CD1c-positive myeloid dendritic cell (primary cell): Measurements from ENCODE around the gene TMEM92.
A peak's percentile ranks its signal among the peaks of the same experiment; 100 is the strongest.
"Not testable (repeated sequence)": the region's sequence is repeated elsewhere in the genome, so short reads cannot be mapped to it uniquely, and the experiment has no call there.

Experiments
- DNase-seq: peaks from one replicate; pipeline ENCODE4 v3.0.0-alpha.2; 2016; ENCODE audit errors: extremely low spot score

Gene TMEM92

DNA sequence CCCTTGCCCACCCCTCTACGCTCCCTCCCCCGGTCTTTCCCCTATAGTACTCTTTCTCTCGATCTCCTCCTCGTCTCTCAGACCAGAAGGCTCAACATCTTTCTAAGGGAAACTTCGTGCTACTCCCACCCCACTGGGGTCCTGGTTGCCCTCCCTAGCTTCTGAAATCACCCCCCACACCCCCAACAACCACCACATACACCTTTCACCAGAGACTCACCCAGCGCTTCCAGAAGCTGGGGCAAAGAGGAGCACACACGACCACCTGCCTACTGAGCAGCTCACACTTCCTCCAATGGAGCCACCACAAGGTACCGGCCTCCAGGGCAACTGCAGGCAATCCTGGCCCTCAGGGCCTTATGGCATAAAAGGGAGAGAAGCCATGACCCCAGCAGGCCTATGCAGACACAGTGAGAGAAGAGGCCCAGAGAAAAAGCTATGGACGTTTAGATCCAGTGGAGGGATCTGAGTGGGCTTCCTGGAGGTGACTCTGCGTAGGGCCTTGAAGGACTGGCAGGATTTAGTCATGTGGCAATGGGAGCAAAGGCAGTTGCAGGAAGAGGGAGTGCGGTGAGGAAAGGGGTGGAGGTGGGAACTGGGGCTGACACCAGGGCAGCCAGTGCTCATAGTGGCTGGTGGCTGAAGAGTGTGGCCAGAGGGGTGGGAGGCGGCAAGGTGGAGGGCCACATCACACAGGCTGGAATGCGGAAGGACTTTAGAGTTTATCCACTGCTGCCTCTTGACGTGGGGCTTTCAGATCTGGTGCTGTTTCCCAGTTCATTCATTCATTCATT is 12.1 kb upstream of the TMEM92 start:
- DNase-seq, result no peak

DNA sequence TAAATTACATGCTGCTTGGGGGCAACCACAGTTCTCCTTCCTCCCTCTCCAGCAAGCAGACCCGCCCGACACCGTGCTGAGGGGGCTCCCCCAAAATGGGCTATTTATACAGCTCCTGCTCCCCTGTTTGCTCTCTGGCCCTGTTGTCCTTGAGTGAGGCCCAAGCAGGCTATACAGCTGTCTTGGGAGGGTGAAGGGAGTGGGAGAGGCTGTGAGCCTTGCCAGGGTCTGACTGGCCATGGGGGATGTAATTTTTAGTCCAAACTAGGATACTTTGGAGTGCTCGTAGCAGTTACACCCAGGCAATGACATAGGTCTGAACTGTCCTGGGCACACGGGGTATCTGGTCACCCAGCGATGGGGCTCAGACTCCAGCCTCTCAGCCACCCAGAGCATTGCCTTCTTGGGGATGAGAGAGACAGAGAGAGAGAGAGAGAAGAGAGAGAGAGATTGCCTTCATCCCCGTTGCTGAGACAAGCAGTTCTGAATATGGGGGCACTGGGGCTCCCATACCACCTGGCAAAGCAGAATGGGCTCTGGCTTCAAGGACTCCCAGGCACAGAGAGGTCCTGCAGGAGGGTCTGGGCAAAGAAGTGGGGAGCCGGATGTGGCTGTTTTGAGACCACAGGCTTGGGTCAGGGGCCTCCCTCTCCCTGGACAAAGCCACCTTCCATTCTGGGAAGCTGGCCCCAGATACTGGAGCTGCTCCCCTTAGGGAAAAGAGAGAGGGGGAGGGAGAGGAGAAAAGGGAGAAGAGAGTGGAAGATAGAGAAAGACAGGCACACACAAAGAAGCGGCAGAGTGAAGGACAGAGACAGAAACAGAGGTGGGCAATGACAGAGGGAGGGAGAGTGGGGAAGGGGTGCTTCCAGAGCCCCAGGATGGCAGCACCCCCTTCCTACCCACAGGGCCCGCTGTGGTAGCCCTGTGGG is 10.7 kb upstream of the TMEM92 start:
- DNase-seq, result no peak

DNA sequence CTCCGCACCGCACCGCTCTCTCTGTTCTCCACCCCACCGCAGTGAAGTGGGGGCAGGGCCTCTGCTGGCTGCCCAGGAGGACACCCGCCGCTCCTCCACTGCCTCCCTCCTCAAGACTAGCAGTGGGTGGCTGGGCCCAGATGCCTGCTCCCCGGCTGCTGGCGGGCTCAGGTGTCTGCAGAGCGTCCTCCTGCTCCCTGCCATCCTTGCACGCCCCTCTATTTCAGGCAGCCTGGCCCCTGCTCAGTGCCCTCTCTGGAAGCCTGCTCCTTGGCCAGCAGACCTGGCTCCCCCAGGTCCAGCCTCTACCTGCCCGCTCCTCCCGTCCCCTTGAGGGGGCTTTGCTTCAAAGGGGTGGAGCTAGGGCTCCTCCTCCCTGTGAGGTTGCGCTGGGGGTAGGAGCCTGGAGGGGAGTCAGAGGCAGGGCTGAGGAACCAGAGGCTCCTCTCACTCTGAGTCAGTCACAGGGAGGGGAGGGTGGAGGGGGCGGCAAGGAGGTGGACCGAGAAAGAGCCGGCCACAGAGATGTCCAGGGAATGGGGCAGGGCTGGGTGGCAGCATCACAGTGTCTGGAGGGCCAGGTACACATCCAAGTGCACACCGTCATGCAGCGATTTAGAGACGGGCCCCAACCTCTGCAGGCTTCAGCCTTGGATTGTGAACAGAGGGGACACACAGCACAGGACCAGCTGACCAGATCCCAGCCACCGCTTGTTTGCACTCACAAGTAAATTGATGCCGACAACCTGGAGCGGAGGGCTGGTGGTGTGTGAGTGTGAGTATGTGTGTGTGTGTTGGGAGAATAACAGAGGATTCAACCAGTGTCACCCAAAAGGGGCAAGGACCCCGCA is 9.8 kb upstream of the TMEM92 start:
- DNase-seq, result no peak

DNA sequence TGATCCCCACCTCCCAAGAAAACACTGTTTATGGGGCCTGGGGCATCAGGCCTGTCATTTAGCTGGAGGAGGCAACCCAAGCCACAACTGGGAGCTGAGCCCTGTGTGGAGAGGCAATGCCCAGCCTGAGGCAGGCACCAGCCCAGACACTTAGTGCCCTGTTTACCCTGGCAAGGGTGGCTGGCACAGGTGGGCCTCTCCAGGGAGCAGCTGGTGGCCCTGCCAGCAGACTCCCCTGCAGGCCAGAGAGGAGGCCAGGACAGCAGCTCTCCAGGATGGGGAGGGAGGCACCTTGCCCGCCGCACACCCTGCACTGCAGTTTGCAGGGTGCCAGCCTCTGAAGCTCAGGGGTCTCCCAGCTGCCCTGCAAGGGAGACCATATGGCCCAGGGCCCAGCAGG is 9.1 kb upstream of the TMEM92 start:
- DNase-seq, result no peak

DNA sequence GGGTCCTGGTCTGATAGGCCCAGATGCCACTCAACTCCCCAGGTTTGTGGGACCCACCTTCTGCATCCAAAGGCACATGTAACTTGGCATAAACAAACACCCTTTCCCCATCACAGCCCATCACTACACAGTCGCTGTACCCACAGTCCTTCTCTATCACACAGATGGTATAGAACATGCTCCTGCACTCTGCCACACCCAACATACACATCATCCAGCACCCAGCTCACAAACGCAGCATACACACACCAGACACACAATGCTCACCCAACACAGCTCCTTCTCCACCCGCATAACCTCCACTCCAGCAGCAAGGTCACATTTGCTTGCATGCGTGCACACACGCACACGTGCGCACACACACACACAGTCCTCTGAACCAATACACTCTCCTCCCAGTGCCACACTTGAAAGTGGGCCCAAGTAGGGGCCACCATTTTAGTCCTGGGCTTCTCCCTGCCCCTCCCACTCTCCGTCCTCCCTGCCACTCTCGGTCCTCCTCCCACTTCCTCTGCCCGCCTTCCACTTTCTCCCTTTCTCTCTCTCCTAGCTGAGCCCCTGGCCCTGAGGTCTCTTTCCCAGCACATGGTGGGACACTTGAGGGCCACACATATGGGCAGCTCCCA is 8.5 kb upstream of the TMEM92 start:
- DNase-seq, result no peak

DNA sequence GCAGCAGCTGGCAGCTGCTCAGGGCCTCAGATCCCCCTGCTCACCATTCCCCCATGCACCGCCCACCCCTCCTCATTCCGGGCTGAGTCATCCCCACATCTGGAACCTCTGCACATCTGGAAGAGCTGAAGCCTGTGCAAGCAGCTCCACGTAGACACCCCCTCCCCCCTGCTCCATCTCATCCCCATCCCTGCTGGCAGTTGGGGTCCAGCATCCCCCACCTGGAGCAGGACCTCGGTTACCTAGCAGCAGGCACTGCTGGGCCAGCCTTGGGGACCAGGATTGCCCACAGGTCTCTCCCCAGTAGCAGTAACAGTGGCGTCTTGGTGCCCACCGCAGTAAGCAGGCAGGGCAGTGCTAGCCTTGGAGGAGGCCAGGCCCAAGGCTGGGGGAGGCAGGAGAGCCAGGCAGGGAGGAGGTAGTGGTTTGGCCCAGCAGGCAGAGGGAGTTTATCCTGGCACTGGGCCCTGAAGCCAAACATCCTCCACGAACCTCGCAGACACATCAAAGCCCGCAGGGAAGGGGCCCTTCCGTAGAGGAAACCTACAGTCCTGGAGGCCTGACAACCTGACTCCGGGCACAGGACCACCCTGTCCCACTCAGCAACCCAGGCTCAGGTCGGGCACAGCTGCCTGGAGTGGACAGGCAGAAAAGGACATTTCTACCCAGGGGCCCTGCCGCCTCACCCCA is 7.7 kb upstream of the TMEM92 start:
- no peak for DNase-seq

DNA sequence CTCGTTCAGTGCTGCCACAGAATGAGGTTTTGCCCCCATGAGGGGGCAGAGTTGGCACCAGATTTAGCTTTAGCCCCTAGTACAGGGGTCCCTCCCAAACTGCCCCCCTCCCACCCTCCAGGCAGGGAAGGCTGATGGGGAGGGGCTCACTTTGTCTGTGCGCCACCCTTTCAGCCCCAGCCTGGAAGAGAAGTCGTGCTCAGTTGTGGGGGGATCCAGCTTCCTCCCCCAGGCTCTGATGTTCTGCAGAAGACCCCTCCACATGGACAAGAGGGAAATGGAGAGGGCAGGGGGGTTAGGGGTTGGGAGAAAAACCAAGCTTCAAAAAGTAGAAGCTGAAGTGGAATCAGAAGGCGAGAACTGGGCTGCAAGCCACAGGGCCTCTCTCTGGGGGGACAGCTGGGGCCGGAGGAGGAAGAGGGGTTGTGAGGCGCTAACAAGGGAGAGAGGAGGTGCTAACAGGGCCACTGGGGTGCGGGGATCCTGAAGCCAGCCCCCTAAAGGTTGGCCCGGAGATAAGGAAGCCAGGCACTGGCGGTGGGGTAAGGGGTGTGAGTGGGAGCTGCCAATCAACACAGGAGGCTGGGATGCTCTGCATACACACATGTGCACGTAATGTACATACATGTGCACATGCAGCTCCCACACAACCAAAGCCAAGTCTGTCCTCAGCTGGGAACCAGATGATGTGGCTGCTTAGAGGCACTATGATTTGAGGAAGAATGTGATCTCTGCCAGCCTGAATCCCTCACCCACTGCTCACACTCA is 7.0 kb upstream of the TMEM92 start:
- DNase-seq, result no peak

DNA sequence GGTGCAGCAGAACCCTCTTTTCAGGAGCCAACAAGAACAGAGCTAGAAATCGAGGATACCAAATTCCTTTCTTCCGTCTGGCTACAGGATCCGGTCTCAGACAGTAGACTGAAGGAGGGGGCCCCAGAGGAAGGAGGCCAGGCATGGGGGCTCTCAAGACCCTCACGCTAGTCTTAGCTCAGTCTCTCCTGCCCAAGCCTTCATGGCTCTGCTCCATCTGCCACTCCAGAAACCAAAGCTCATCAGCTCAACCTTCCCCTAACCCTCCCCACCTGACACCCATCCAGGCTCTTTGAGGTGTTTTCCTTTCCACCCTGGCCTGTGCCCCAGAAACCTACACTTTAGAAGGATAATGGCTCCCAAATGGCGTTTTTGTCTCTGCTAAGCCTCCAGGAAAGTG is 6.2 kb upstream of the TMEM92 start:
- no peak for DNase-seq

DNA sequence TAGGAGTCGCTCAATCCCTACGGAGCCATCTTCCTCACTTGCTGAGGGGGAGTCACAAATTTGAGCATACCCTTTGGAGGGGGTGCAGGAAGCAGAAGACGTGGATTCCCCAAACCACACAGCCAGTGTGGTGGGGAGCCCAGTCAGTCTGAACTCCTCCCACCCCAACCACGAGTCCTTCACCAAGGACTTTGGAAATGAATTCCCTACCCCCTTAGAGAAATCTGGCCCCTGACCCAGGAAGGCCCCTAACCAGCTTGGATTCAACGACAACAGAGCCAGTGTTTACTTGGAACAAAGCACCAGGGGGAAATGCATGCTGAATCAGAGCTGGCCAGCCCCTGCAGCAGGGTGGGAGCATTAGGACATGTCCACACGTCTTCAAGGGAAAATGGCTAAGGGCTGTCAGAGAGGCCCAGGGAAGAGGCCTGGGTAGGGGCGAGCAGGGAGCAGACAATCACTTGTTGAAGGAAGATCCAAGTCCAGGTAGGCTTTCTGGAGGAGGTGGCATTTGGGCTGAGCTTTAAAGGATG is 5.5 kb upstream of the TMEM92 start:
- DNase-seq, result no peak

DNA sequence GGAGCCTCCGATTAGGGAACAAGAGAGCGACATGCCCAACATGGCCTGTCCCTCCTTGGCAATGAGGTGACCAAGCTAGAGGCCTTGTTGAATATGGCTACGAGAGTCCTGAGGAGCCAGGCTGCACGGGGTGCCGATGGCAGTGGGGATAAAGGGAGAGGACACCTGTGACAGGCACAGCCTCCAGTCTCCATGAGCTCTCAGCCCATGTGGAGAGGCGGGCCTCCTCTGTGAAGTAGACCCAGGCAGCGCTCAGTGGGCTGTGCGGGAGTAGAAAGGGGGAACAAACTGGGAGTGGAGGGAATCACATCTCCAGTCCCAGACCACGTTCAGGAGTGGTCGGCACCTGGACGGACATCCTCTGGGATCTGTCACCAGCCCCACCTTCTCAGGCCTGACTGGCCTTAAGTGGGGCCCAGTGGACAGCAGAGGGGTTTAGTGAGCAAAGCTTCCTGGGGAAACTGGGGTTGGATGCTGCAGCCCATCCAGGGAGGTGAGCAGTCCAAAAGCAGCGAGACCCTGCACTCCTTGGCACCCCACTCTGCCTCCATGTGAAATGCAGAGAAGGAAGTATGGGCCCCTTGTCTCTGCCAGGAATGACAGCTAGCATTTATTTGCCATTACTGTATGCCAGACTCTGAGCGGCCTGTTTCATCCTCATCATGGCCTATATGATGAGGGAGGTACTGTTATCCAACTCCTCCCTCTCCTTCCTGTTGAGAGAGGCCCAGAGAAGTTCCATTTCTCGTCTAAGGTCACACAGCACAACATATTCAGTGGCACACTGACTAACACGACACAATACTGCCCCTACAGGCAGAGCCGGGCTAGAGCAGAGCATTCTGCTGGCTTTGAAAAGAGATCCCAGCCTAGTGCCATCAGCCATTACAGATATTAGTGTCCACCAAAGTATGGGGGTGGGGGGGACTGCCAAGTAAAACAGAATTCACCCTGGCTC is 4.5 kb upstream of the TMEM92 start:
- peak; percentile 68 for DNase-seq

DNA sequence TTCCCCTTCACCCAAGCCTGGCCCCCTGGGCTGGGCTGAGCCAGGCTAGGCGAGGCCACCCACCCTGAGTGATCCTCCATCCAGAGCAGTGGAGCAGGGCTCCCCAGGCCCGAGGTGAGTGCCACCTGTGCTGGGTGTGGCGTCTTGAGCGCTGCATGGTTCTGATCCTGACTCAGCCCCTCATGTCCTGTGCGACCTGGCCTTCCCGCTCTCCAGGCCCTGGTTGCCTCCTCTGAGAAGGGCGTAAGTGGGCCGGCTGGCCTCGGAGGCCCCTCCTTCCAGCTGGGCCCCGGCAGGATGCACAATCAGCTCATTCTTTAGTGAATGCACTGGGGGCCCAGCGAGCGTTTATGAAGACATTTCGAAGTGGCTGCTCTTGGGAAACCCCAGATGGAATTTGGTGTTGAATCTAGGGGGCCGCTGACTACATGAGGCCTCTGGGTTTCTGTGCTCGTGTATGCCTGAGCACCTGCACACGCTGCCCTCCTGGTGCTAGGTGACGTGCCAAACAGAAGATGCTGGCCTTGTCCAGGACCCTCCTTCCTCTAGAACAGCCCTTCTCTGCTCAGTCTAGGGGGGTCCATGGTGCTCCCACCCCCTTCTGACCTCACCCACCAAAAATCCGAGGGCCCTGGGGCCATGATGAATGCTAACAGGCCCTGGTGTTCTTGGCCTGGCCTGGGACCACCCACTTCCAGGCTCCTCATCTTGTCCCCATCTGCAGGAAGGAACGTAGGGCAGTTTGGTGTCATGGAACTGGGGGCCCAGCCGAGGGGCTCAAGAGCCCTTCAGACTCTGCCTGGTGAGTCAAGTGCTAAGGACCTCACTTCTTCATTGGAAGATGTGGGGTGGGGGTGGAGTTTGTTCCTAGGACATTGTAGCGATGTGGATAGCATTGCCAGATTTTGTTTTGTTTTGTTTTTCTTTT is 3.6 kb upstream of the TMEM92 start:
- DNase-seq, result no peak

DNA sequence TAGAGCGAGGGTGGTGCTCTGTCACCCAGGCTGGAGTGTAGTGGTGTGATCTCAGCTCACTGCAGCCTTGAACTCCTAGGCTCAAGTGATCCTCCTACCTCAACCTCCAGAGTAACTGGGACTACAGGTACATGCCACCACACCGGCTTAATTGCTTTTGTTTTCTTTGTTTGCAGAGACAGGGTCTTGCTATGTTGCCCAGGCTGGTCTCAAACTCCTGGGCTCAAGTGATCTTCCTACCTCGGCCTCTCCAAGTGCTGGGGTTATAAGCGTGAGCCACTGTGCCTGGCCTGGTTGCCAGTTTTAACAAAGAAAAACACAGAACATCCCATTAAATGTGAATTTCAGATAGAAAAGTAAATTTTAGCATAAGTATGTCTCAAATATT is 2.9 kb upstream of the TMEM92 start:
- DNase-seq, result not testable (repeated sequence)

DNA sequence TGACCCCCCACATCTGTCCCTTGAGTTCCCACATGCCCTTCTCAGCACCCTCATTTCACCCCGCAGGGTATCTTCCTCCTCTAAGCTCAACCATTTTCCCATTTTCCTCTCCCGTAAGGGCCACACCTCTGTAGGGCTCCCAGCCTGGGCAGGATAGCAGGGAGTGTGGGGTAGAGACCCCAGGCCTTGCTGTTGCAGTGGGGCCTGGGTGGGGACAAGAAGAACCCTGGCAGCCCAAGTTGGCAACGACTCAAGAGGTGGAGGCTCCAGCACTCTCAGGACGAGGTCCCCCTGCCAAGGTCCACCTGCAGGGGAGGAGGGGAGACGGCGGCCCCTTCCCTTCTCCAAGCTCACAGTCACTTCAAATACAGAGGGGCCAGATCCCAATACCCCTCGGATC is 2.0 kb upstream of the TMEM92 start:
- DNase-seq, result no peak

DNA sequence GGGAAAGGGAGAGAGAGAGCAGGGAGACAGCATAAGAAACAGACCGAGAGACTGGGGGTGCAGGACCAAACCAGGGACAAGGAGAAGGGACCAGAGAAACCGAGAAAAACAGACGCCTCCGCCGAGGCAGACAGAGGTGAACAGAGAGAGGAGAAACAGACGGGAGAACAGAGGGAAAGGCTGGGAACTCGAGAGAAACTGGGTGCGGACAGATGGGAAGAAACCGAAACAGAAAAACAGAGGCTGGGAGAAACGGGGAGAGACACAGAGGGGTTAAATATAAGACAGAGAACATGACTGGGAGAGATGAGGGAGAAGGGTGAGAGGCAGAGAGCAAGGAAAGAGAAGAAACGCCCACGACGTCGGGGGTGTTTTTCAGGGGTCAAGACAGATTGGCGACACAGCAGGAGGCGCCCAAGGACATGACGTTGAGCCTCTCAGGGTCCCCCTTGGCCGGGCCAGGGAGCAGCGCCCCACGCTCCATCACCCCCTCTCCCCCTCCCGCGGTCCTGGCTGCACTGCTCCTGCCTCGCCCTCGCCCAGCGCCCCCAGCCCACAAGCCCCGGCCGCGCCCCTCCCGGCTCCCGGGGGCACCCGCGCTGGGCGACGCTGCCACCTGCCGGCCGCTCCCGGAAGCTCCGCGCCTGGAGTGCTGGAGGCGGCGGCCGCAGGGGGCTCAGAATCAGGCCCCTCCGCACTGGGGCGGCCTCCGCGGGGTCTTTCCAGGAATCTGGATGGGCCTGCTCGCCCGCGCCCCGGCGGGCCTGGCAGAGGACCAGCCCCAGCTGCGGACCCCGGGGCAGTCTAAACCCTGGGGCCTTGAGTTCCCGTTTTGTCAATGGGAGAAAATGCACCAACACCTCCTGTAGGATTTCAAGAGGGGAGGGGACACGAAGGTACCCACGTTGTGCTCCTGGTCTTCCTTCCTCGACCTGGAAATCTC is 1.3 kb upstream of the TMEM92 start:
- DNase-seq, result peak; percentile 53

DNA sequence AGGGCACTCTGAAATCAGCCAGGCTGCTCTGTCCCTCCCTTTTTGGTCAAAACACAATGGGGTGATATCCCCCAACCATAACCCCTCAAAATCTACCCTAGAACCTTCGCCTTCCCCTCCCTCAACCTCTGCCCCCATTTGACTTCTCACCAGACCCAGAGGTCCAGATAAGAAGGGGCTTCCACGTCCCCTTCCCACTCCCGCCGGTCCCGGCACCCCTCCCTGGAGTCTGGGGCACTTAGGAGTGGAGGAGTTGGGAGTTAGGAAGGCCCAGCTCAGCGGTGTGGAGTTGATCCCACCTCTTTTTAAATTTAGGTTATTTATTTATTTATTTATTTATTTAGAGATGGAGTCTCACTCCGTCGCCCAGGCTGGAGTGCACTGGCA is 619 bp upstream of the TMEM92 start:
- no peak for DNase-seq

DNA sequence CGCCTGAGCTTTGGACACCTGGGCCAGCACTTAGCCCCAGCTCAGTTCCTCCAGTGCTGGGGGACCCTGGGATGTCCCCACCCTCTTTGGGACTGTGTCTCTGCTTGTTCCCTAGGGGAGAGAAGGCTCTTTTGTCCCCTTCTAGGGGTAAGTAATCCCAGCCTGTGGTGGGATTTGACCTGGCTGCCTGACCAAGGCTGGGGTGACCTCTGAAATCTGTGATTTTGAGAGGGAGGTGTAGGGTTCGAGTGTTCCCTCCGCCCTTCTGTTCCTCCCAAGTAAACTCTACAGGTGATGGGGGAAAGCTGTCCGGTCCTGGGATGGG is 593 bp downstream of the TMEM92 start:
- DNase-seq, result no peak

DNA sequence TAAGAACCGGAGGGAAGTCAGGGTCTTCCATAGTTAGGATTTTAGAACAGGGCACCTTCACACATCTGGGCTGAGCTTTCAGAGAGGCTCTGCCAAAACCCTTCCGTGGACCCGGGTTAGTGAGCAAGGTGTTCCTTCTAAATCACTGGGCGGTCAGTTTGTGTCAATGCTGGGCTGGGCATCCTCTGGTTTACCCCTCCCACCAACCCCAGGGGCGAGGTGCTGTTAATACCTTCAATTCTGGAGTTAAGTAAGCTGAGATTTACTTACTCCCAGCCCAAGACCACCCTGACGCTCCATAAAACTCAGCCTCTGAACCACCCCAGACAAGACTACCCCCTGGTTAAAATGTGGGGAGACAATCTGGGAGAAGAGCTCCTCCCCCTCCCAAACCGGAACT is 1.0 kb downstream of the TMEM92 start:
- DNase-seq, result no peak
